Esophagus muscularis mucosa (tissue), 4 donors: Measurements from ENCODE around the gene AVEN. TPM values are rescaled to one million over a fixed set of nuclear protein-coding genes. Genes with fewer than 3 reads are reported as not detected.

Experiments used
- DNase-seq: peaks from one replicate; pipeline ENCODE4 v3.0.0-alpha.2; 2017; ENCODE audit errors: extremely low spot score
- H3K27ac ChIP-seq, 4 donors: fragments of 200-600 bp; sonication (generic); replicated peaks in 1 of 4; 1 replicate in 3 of 4; 2 replicates in 1 of 4; pipeline ENCODE4 v1.5.1; 2016 to 2019; ENCODE audit warnings: mild to moderate bottlenecking in 1 of 4
- H3K27me3 ChIP-seq, 4 donors: fragments of 200-600 bp; sonication (generic); one replicate each; pipeline versions ENCODE4 v1.5.1 to v1.6.0; 2016 to 2019
- H3K36me3 ChIP-seq, 4 donors: fragments of 200-600 bp; sonication (generic); one replicate each; pipeline ENCODE4 v1.5.1; 2016 to 2019
- H3K4me1 ChIP-seq, 4 donors: fragments of 200-600 bp; sonication (generic); one replicate each; pipeline ENCODE4 v1.5.1; 2016 to 2019
- H3K4me3 ChIP-seq, 4 donors: fragments of 200-600 bp; sonication (generic); 1 replicate in 2 of 4; 2 replicates in 2 of 4; pipeline ENCODE4 v1.5.1; 2016 to 2019; ENCODE audit warnings: mild to moderate bottlenecking in 4 of 4, moderate library complexity in 1 of 4
- H3K9me3 ChIP-seq, 4 donors: fragments of 200-600 bp; sonication (generic); 1 replicate in 3 of 4; 2 replicates in 1 of 4; pipeline ENCODE4 v1.5.1; 2016 to 2019
- EP300 ChIP-seq: sonication (generic); formaldehyde crosslinking; IDR thresholded peaks from one replicate; pipeline ENCODE4 v1.6.1; 2017; ENCODE audit warnings: antibody characterized with exemption
- POLR2A ChIP-seq: fragments of 450-650 bp; IDR thresholded peaks from one replicate; pipeline ENCODE4 v1.6.1; 2017; ENCODE audit warnings: antibody characterized with exemption, moderate library complexity, mild to moderate bottlenecking, low read depth
- POLR2AphosphoS5 ChIP-seq, 2 donors: sonication (generic); formaldehyde crosslinking; IDR thresholded peaks; one replicate each; pipeline ENCODE4 v1.6.1; 2017; ENCODE audit warnings: antibody characterized with exemption in 2 of 2
- WGBS: methylation state at CpG from one replicate; pipeline ENCODE4 v1.1.5; 2018; 5-methylcytosine and 5-hydroxymethylcytosine counted together
- intact Hi-C: fragments of 100-400 bp; cut with DNase I; formaldehyde crosslinking; loops from one replicate; pipeline ENCODE4 v1.15.1; 2023
- total RNA-seq, 4 donors: library from RNA; depleted of rRNA; stranded (reverse); fragments of >200 nt; gene quantifications; one replicate each; pipeline versions ENCODE4 v1.1.0 to v1.2.1, GENCODE V29; 2016
- TF ChIP-seq, protein P1 (sequence below), 3 experiments: fragments of 200-600 bp in 2 of 3; fragments of 450-650 bp in 1 of 3; sonication (generic) in 2 of 3; IDR thresholded peaks; one replicate each; pipeline ENCODE4 v1.5.1; 2017 to 2019; ENCODE audit warnings: antibody characterized with exemption in 3 of 3, mild to moderate bottlenecking in 2 of 3, moderate library complexity in 1 of 3

AVEN gene
- total RNA-seq, 4 donors from 2014 or later = 18.2 to 30.9 (median 27.6) TPM

DNA sequence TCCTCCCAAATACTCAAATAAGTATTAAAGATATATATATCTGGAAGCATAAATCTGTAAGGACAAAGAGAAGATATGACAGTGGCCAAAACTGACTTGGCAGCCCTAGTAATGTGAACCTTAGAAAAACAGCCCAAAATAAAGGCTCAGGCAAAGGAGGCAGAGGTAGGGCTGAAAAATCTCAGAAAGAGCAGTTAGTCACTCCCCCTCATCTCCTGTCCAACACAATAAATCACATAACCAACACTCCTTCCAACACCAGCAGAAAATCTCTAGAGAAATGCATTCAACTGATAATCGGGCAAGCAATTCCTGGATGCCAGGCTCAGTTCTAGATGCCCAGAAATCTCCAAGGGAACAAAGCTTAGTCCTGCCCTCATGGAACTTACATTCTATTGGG lies 92.9 kb downstream of the AVEN start:
- Histone ChIP-seq H3K27me3 (no peaks in the 10 kb centered on the region), H3K9me3 (no peaks in the 10 kb centered on the region), H3K27ac (no peak overlapping the region), H3K4me3 (no peak overlapping the region), H3K36me3 (peaks cover 0 to 7% (median 0%) of the 10 kb centered on the region in 4 donors), H3K4me1 (no peaks in the 10 kb centered on the region)
- TF ChIP-seq POLR2AphosphoS5 (IDR thresholded peaks at IDR 0.05) (no peak), EP300 (no peak), POLR2A (no peak)
- TF ChIP-seq, protein P1, sequence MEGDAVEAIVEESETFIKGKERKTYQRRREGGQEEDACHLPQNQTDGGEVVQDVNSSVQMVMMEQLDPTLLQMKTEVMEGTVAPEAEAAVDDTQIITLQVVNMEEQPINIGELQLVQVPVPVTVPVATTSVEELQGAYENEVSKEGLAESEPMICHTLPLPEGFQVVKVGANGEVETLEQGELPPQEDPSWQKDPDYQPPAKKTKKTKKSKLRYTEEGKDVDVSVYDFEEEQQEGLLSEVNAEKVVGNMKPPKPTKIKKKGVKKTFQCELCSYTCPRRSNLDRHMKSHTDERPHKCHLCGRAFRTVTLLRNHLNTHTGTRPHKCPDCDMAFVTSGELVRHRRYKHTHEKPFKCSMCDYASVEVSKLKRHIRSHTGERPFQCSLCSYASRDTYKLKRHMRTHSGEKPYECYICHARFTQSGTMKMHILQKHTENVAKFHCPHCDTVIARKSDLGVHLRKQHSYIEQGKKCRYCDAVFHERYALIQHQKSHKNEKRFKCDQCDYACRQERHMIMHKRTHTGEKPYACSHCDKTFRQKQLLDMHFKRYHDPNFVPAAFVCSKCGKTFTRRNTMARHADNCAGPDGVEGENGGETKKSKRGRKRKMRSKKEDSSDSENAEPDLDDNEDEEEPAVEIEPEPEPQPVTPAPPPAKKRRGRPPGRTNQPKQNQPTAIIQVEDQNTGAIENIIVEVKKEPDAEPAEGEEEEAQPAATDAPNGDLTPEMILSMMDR (IDR thresholded peaks at IDR 0.05) = no peak
- DNase-seq = no peak
- 91% methylated on average over 1 of the region's 1 CpG for WGBS
- intact Hi-C loops = no loop called here

DNA sequence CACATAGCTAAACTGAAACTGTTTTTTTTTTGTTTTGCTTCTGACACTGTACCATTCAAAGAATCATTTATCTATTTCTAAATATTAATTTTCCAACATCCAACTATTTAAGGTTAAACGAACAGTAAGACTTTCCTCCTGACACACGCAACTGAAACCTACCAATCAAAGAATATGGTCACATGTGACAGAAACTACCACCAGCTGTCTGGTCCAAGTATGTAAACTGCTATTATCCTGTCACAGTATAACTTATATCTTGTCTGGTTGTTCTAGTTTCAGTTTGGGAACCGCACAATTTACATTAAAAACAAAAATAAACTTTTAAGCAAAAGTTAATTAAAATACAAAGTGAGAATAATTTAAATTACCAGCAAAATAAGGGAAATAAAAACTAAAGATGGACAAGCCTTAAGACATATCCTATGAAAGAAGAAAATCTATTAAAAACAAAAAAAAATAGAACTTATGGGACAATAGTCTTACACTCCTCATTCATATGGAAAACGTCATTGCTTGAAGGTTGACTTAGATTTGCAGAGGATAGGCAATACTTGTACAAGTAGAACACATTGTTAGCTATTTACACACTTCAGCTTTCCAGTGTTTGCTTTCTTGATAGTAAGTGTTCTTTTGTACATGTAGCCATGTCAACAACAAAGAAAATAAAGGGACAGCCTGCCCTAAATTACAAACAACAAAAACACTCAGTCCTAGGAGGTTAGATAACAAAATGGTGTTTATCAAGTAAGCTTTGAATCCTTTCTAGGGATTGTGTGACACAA lies 97.5 kb downstream of the AVEN start:
- intact Hi-C loops = no loop called here
- H3K27me3 ChIP-seq = no peaks in the 10 kb centered on the region
- H3K4me3 ChIP-seq = no peak overlapping the region
- H3K36me3 ChIP-seq = peaks cover 0 to 3% (median 0%) of the 10 kb centered on the region in 4 donors
- no peaks in the 10 kb centered on the region for H3K4me1 ChIP-seq
- no peak overlapping the region for H3K27ac ChIP-seq
- H3K9me3 ChIP-seq = no peaks in the 10 kb centered on the region
- TF ChIP-seq EP300 (no peak), POLR2AphosphoS5 (IDR thresholded peaks at IDR 0.05) (no peak), POLR2A (no peak)
- TF ChIP-seq, protein P1 (IDR thresholded peaks at IDR 0.05) = no peak
- 88% methylated on average over 4 of the region's 4 CpGs for WGBS
- no peak for DNase-seq

DNA sequence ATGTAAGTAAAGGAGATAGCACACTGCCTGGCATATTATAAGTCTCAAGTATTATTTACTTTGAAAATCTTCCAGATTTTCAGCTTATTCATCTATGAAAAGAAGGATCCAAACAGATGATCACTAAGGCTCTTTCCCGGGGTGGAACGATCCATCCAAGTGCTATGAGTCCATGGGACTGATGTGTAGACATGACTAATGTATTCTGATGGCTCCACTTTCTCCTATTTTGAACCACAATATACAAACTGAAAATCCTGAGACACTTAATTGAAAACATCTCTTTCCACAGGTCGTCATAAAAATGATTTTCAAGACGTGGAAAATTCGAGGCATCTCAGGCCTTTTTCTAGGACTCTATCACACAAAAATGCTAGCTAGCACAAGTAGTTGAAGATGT lies 104.1 kb downstream of the AVEN start:
- no peaks in the 10 kb centered on the region for H3K9me3 ChIP-seq
- TF ChIP-seq POLR2A (no peak), EP300 (no peak), POLR2AphosphoS5 (IDR thresholded peaks at IDR 0.05) (no peak)
- H3K27me3 ChIP-seq = no peaks in the 10 kb centered on the region
- H3K4me3 ChIP-seq = no peak overlapping the region
- intact Hi-C loops = no loop called here
- 76% methylated on average over 5 of the region's 5 CpGs for WGBS
- no peaks in the 10 kb centered on the region for H3K36me3 ChIP-seq
- H3K27ac ChIP-seq = no peak overlapping the region
- H3K4me1 ChIP-seq = peaks cover 0 to 4% (median 0%) of the 10 kb centered on the region in 4 donors
- no peak for DNase-seq

DNA sequence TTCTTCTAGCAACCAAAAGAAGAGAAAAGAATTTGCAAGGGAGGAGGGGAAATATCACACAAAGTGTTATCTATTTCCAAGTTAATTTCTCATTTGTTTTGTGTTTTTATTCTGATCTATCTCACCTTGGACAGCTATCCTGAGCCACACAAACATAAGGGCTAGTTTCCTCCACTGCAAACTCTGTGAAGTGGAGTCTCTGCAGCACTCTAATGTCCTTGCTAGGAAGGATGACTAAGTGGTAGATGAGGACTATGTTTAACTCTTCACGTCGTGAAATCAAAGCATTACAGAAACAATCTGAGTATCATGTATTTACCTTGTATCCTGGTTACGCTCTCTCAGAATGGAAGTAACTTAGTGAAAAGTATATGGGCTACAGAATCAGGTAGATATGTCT lies 104.6 kb downstream of the AVEN start:
- H3K9me3 ChIP-seq = no peaks in the 10 kb centered on the region
- TF ChIP-seq POLR2A (no peak), POLR2AphosphoS5 (IDR thresholded peaks at IDR 0.05) (no peak)
- TF ChIP-seq, protein P1 (IDR thresholded peaks at IDR 0.05) = no peak
- H3K4me3 ChIP-seq = no peak overlapping the region
- H3K27ac ChIP-seq = no peak overlapping the region
- DNase-seq = no peak
- no peaks in the 10 kb centered on the region for H3K27me3 ChIP-seq
- H3K36me3 ChIP-seq = no peaks in the 10 kb centered on the region
- H3K4me1 ChIP-seq = peaks cover 0 to 4% (median 0%) of the 10 kb centered on the region in 4 donors
- 68% methylated on average over 3 of the region's 3 CpGs for WGBS
- intact Hi-C loops = no loop called here

DNA sequence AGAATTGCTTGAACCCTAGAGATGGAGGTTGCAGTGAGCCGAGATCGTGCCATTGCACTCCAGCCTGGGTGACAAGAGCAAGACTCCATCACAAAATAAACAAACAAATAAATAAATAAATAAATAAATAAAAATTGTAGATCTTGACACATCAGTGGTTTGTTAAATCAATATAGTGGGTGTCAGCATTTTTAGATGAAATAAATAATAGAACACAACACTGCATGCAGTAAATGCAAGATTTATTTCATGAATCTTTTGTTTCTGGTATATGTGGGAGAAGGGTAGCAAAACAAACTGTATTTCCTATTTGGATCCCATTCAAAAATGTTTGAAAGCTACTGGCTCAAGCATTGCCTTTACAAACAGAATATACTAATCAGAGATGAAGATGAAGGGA lies 106.3 kb downstream of the AVEN start:
- TF ChIP-seq, protein P1 (IDR thresholded peaks at IDR 0.05) = no peak
- TF ChIP-seq EP300 = no peak
- no peak for TF ChIP-seq POLR2AphosphoS5 (IDR thresholded peaks at IDR 0.05)
- TF ChIP-seq POLR2A = no peak
- no peaks in the 10 kb centered on the region for H3K36me3 ChIP-seq
- no peak overlapping the region for H3K4me3 ChIP-seq
- no peaks in the 10 kb centered on the region for H3K9me3 ChIP-seq
- no peaks in the 10 kb centered on the region for H3K27me3 ChIP-seq
- H3K27ac ChIP-seq = no peak overlapping the region
- peaks cover 0 to 4% (median 0%) of the 10 kb centered on the region in 4 donors for H3K4me1 ChIP-seq
- 95% methylated on average over 2 of the region's 2 CpGs for WGBS
- intact Hi-C loops = no loop called here
- DNase-seq = no peak
